ENCODE measurements around the gene RBBP8NL. TPM values are rescaled to one million over a fixed set of nuclear protein-coding genes. Genes with fewer than 3 reads are reported as not detected.

The RBBP8NL gene
- total and polyA plus RNA-seq, 9 of the 15 experiments (the other 6 are each of a cell fraction or from before 2014, with no cell fraction given) = not detected

DNA sequence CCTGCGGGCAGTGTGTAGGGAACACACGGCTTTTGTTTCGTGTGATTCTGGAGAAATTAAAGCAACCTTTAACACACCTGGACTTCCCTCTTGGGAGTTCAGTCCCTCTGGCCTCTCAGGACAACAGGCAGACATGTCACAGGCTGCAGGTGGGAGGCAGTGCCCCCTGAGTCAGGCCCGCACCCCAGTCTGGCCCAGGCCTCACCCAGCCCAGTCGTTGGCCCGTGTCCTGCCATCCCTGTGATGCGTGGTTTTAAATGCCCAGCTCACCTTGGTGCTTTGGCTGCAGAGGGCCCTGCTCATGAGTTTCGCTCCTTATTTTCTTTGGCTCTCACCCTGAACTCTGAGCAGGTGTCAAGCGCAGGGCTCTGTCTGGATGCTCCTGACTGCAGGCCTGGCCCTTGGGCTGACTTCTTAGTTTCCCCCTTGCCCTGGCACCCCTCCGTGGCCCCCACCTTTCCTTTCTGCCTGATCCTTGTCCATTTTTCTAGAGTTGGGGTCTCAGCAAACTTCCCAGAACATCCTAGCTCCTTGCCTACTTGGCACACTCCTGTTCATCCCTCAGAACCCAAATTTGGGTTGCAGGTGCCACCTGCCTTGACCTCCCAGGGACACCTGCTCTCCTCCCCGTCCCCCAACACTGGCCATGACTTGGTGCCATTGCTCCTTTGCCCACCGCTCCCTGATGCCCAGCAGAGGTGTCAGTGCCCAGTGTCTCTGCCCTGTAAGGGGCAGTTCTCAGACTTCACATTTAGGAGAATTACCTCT, 18.1 kb downstream of the RBBP8NL start:
- Histone ChIP-seq H3K36me3 (ENCODE audit: control insufficient read depth, insufficient read depth, low read length) (no peaks in the 10 kb centered on the region), H3K9me1 (ENCODE audit: control insufficient read depth, insufficient read depth, low read length) (peaks cover 4% of the 10 kb centered on the region), H3K9me3 (replicated peaks; ENCODE audit: control insufficient read depth, insufficient read depth, low read depth, low read length) (no peaks in the 10 kb centered on the region), H2AFZ (ENCODE audit: low read depth, low read length) (peak overlapping the region; percentile 60; the same call in 1 of the 2 replicates), H3K4me1 (replicated peaks in 1 of 2; ENCODE audit: control insufficient read depth in 2 of 2, insufficient read depth in 2 of 2, low read length in 2 of 2) (peaks cover 17 to 93% of the 10 kb centered on the region in 2 experiments), H3K9ac (ENCODE audit: insufficient read depth in 1 of 2, low read depth in 2 of 2, low read length in 2 of 2) (peak overlapping the region in 1 of 2 experiments; percentile 69; a peak in 2 of 4 replicates), H3K27me3 (ENCODE audit: control insufficient read depth in 2 of 2, insufficient read depth in 2 of 2, low read length in 2 of 2) (no peaks in the 10 kb centered on the region), H4K20me1 (replicated peaks; ENCODE audit: control insufficient read depth, insufficient read depth, low read length) (0 out of 2 replicates have a peak, but pooled peaks cover 8% of the 10 kb centered on the region), H3K27ac (ENCODE audit: extremely low read depth, low read depth, low read length) (no peak overlapping the region), H3K4me3 (no peak overlapping the region), H3K4me2 (ENCODE audit: insufficient read depth, low read length) (no peak overlapping the region), H3K79me2 (ENCODE audit: control insufficient read depth, insufficient read depth, low read length) (peaks cover 14% of the 10 kb centered on the region)
- no peak for TF ChIP-seq POU5F1 (IDR thresholded peaks at IDR 0.05; ENCODE audit: borderline replicate concordance, low read depth, low read length, partially characterized antibody)
- TF ChIP-seq, protein P1, sequence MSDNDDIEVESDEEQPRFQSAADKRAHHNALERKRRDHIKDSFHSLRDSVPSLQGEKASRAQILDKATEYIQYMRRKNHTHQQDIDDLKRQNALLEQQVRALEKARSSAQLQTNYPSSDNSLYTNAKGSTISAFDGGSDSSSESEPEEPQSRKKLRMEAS (CRISPR knock-in tag; IDR thresholded peaks at IDR 0.05) = 0 out of 2 replicates have a peak, but pooled peaks have one; percentile 24
- TF ChIP-seq CBFB (CRISPR knock-in tag; IDR thresholded peaks at IDR 0.05) = no peak
- no peak for TF ChIP-seq BRF1 (IDR thresholded peaks at IDR 0.05; ENCODE audit: borderline replicate concordance, extremely low read depth, insufficient read length)
- no peak for TF ChIP-seq KDM1A (IDR thresholded peaks at IDR 0.05)
- TF ChIP-seq ZNF12 (CRISPR knock-in tag; IDR thresholded peaks at IDR 0.05) = no peak
- TF ChIP-seq, protein P2, sequence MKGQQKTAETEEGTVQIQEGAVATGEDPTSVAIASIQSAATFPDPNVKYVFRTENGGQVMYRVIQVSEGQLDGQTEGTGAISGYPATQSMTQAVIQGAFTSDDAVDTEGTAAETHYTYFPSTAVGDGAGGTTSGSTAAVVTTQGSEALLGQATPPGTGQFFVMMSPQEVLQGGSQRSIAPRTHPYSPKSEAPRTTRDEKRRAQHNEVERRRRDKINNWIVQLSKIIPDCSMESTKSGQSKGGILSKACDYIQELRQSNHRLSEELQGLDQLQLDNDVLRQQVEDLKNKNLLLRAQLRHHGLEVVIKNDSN (CRISPR knock-in tag; IDR thresholded peaks at IDR 0.05) = peak; percentile 16; the same call in 1 of the 2 replicates
- no peak for TF ChIP-seq ZNF197 (CRISPR knock-in tag; IDR thresholded peaks at IDR 0.05; ENCODE audit: low read depth)
- TF ChIP-seq CTBP1 (IDR thresholded peaks at IDR 0.05; ENCODE audit: borderline replicate concordance) = no peak
- TF ChIP-seq, protein P3, sequence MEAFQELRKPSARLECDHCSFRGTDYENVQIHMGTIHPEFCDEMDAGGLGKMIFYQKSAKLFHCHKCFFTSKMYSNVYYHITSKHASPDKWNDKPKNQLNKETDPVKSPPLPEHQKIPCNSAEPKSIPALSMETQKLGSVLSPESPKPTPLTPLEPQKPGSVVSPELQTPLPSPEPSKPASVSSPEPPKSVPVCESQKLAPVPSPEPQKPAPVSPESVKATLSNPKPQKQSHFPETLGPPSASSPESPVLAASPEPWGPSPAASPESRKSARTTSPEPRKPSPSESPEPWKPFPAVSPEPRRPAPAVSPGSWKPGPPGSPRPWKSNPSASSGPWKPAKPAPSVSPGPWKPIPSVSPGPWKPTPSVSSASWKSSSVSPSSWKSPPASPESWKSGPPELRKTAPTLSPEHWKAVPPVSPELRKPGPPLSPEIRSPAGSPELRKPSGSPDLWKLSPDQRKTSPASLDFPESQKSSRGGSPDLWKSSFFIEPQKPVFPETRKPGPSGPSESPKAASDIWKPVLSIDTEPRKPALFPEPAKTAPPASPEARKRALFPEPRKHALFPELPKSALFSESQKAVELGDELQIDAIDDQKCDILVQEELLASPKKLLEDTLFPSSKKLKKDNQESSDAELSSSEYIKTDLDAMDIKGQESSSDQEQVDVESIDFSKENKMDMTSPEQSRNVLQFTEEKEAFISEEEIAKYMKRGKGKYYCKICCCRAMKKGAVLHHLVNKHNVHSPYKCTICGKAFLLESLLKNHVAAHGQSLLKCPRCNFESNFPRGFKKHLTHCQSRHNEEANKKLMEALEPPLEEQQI (IDR thresholded peaks at IDR 0.05) = no peak
- WGBS (ENCODE audit: insufficient coverage, low coverage, missing lambda C conversion rate) = 48% methylated on average over 9 of the region's 12 CpGs
- in situ Hi-C loops (cut with MboI) = no loop called here
- no TSS peak for BruUV-seq (replicated peaks)
- ChIA-PET POLR2A (interaction anchor here (0.7 to 0.8 kb wide), 2 partner anchors 41 to 972 kb away, joined by 3 read pairs; no protein-coding TSS in a partner anchor), CTCF (ENCODE audit: low intra/inter-chr PET ratio) (interaction anchor here (0.9 to 1.5 kb wide), 2 partner anchors 382 to 397 kb away, joined by 3 to 5 read pairs; no protein-coding TSS in a partner anchor)
- DNase-seq (ENCODE audit: extremely low read depth in 1 of 4, low spot score in 3 of 4) = no peak
- no peak for ATAC-seq
- FAIRE-seq = no peak
- intact Hi-C loops (cut with micrococcal nuclease) = loop anchor here (5.0 kb wide), 1 partner anchor 78 kb away; no protein-coding TSS in a partner anchor

Data from K562 (cell line).